IMR-90 (cell line): ENCODE measurements around the gene GCNT3. TPM values are rescaled to one million over a fixed set of nuclear protein-coding genes. Genes with fewer than 3 reads are reported as not detected.

ENCODE experiments used
- ATAC-seq: fragments of 200-7000 bp; cut with Tn5 transposase; 2 replicates; pipeline ENCODE4 v1.9.1; 2020; ENCODE audit warnings: low read depth, mild to moderate bottlenecking, moderate library complexity
- BruUV-seq: library from RNA; stranded (reverse); fragments of 400-500 nt; replicated peaks from 2 replicates; lab custom pipeline; 2021; lab: Mats Ljungman, UMichigan
- CTCF ChIA-PET: fragments of 300-600 bp; formaldehyde crosslinking; extraction: SDS; loops from one replicate; lab custom pipeline; 2021; ENCODE audit warnings: antibody characterized with exemption; lab: Yijun Ruan, JAX
- POLR2A ChIA-PET: fragments of 300-600 bp; sonication (Branson Sonifier 250); formaldehyde crosslinking; loops from one replicate; lab custom pipeline; 2022; ENCODE audit warnings: antibody characterized with exemption; ENCODE audit not compliant: unreplicated experiment; lab: Charles Lee
- DNase-seq: peaks from one replicate; pipeline ENCODE4 v3.0.0; 2013
- H2AFZ ChIP-seq: replicated peaks from 2 replicates; pipeline ENCODE3; 2013; ENCODE audit warnings: low read length, mild to moderate bottlenecking; ENCODE audit not compliant: poor library complexity
- H2AK5ac ChIP-seq: 2 replicates; pipeline ENCODE4 v1.6.1; 2013; ENCODE audit warnings: low read depth, low read length, inconsistent platforms
- H2AK9ac ChIP-seq: replicated peaks from 2 replicates; pipeline ENCODE3; 2013; ENCODE audit warnings: mild to moderate bottlenecking, low read depth, low read length, moderate library complexity; ENCODE audit not compliant: poor library complexity
- H2BK120ac ChIP-seq: 2 replicates; pipeline ENCODE4 v1.6.1; 2013; ENCODE audit warnings: low read depth, low read length, inconsistent platforms
- H2BK15ac ChIP-seq: 3 replicates; pipeline ENCODE4 v1.6.1; 2013; ENCODE audit warnings: low read depth, low read length, inconsistent platforms
- H2BK20ac ChIP-seq: 2 replicates; pipeline ENCODE4 v1.6.1; 2013; ENCODE audit warnings: low read depth, mild to moderate bottlenecking, inconsistent platforms, low read length, moderate library complexity
- H2BK5ac ChIP-seq: 2 replicates; pipeline ENCODE4 v1.6.1; 2013; ENCODE audit warnings: mild to moderate bottlenecking, low read depth, low read length, inconsistent platforms; ENCODE audit not compliant: poor library complexity, severe bottlenecking
- H3K14ac ChIP-seq: replicated peaks from 2 replicates; pipeline ENCODE4 v1.6.1; 2013; ENCODE audit warnings: low read depth, low read length, inconsistent platforms
- H3K18ac ChIP-seq: 2 replicates; pipeline ENCODE4 v1.6.1; 2013; ENCODE audit warnings: low read depth, low read length, control low read depth
- H3K23ac ChIP-seq: 2 replicates; pipeline ENCODE4 v1.6.1; 2013; ENCODE audit warnings: low read depth, low read length, inconsistent platforms
- H3K27ac ChIP-seq: 2 replicates; pipeline ENCODE4 v1.5.1; 2013; ENCODE audit warnings: mild to moderate bottlenecking, control low read depth, low read length; ENCODE audit not compliant: insufficient read depth
- H3K27me3 ChIP-seq: 2 replicates; pipeline ENCODE4 v1.6.1; 2013; ENCODE audit warnings: low read length; ENCODE audit not compliant: control insufficient read depth, insufficient read depth
- H3K36me3 ChIP-seq: 2 replicates; pipeline ENCODE4 v1.6.1; 2013; ENCODE audit warnings: low read length, mixed read lengths; ENCODE audit not compliant: control insufficient read depth, insufficient read depth
- H3K4ac ChIP-seq: 2 replicates; pipeline ENCODE4 v1.6.1; 2013; ENCODE audit warnings: low read depth, low read length, inconsistent platforms
- H3K4me1 ChIP-seq: 2 replicates; pipeline ENCODE4 v1.6.1; 2013; ENCODE audit warnings: low read length, mixed read lengths; ENCODE audit not compliant: control insufficient read depth, insufficient read depth
- H3K4me2 ChIP-seq: 2 replicates; pipeline ENCODE4 v1.6.1; 2013; ENCODE audit warnings: low read depth, mild to moderate bottlenecking, control low read depth, low read length, moderate library complexity
- H3K4me3 ChIP-seq: 2 replicates; pipeline ENCODE4 v1.5.1; 2013; ENCODE audit warnings: low read depth, mild to moderate bottlenecking, control low read depth, low read length, moderate library complexity; ENCODE audit not compliant: insufficient read depth
- H3K56ac ChIP-seq: 2 replicates; pipeline ENCODE4 v1.6.1; 2013; ENCODE audit warnings: low read length, inconsistent platforms; ENCODE audit not compliant: insufficient read depth; ENCODE audit errors: extremely low read depth
- H3K79me1 ChIP-seq, 2 experiments: 2 replicates each; pipeline ENCODE4 v1.6.1; 2013; ENCODE audit warnings: low read length in 2 of 2, inconsistent platforms in 1 of 2, low read depth in 1 of 2
- H3K9ac ChIP-seq: 2 replicates; pipeline ENCODE4 v1.6.1; 2013; ENCODE audit warnings: low read depth, low read length, control low read depth
- H3K9me1 ChIP-seq: 2 replicates; pipeline ENCODE4 v1.6.1; 2013; ENCODE audit warnings: low read length, inconsistent platforms; ENCODE audit not compliant: insufficient read depth
- H3K9me3 ChIP-seq: 2 replicates; pipeline ENCODE4 v1.6.1; 2013; ENCODE audit warnings: low read length; ENCODE audit not compliant: control insufficient read depth, insufficient read depth
- H4K20me1 ChIP-seq: 2 replicates; pipeline ENCODE4 v1.6.1; 2013; ENCODE audit warnings: low read length, inconsistent platforms; ENCODE audit not compliant: insufficient read depth
- H4K5ac ChIP-seq: 2 replicates; pipeline ENCODE4 v1.6.1; 2013; ENCODE audit warnings: mild to moderate bottlenecking, low read depth, low read length, control low read depth
- H4K8ac ChIP-seq, 2 experiments: 2 replicates each; pipeline ENCODE4 v1.6.1; 2013; ENCODE audit warnings: low read depth in 2 of 2, low read length in 2 of 2, control low read depth in 1 of 2, inconsistent platforms in 1 of 2
- H4K91ac ChIP-seq: 2 replicates; pipeline ENCODE4 v1.6.1; 2013; ENCODE audit warnings: low read depth, low read length, inconsistent platforms; ENCODE audit not compliant: insufficient read depth
- FOS ChIP-seq: fragments of 150-350 bp; IDR thresholded peaks from 2 replicates; pipeline ENCODE4 v1.6.1; 2016; ENCODE audit warnings: low read depth, low read length
- WGBS, 2 experiments: methylation state at CpG; one replicate each; pipeline versions ENCODE4 v1.1.5 to v1.1.7; 2013; ENCODE audit warnings: missing lambda C conversion rate in 2 of 2; ENCODE audit not compliant: insufficient read length in 1 of 2; ENCODE audit errors: extremely low coverage in 2 of 2; 5-methylcytosine and 5-hydroxymethylcytosine counted together
- dilution Hi-C: fragments of 300-500 bp; cut with HindIII; formaldehyde crosslinking; loops from one replicate; pipeline ENCODE4 v1.14.3; 2018; ENCODE audit warnings: low sequenced_read_pairs; ENCODE audit not compliant: unreplicated experiment
- in situ Hi-C: fragments of 300-500 bp; cut with MboI; formaldehyde crosslinking; loops from 3 replicates; pipeline ENCODE4 v1.14.3; 2019; ENCODE audit warnings: low sequenced_read_pairs, inconsistent platforms, mixed read lengths
- intact Hi-C: fragments of 100-400 bp; cut with micrococcal nuclease; formaldehyde crosslinking; loops from 2 replicates; pipeline ENCODE4 v1.10.0; 2022
- polyA plus RNA-seq, 3 experiments: library from polyadenylated mRNA; depleted of rRNA; stranded (reverse); fragments of >200 nt; gene quantifications; 2 replicates each; pipeline ENCODE4 v1.2.3, GENCODE V29; 2012; ENCODE audit warnings: low replicate concordance in 1 of 3
- total RNA-seq: library from RNA; depleted of rRNA; stranded (reverse); fragments of >200 nt; gene quantifications from 2 replicates; pipeline ENCODE4 v1.2.3, GENCODE V29; 2012

GCNT3 gene
- total and polyA plus RNA-seq, 2 of the 4 experiments (the other 2 are of a cell fraction): not detected

DNA sequence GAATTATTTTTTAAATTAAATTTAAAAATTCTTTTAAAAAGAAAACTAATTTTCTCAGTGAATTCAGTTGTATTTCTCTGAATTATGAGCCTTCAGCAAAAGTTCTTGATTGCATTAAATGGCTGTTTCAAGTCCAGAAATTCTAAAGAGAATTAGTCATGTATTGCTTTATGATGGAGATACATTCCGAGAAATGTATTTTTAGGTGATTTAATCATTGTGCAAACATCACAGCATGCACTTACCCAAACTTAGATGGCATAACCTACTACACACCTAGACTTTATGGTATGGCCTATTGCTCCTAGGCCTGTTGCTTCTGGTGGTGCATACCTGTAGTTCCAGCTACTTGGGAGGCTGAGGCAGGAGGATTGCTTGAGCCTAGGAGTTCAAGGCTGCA is 44.3 kb upstream of the GCNT3 start:
- in situ Hi-C loops (no loop called here), dilution Hi-C loops (no loop called here), intact Hi-C loops (no loop called here)
- H3K56ac ChIP-seq: no peak overlapping the region
- no peaks in the 10 kb centered on the region for H3K36me3 ChIP-seq
- H4K8ac ChIP-seq: no peak overlapping the region
- no peak overlapping the region for H3K9ac ChIP-seq
- H3K23ac ChIP-seq: no peak overlapping the region
- H2AK9ac ChIP-seq: no peak overlapping the region
- no peak overlapping the region for H2BK15ac ChIP-seq
- H2AK5ac ChIP-seq: no peak overlapping the region
- H3K79me1 ChIP-seq: no peaks in the 10 kb centered on the region
- no peak overlapping the region for H4K5ac ChIP-seq
- H3K4me1 ChIP-seq: no peaks in the 10 kb centered on the region
- no peak overlapping the region for H2AFZ ChIP-seq
- POLR2A ChIA-PET: interaction anchor here (0.7 kb wide), 1 partner anchor 99 kb away, joined by 5 read pairs; no protein-coding TSS in a partner anchor
- no peak overlapping the region for H3K27ac ChIP-seq
- no TSS peak for BruUV-seq
- WGBS, 2 experiments: no CpG with 5 or more reads among the region's 1 CpG
- H3K9me3 ChIP-seq: 0 out of 2 replicates have a peak, but pooled peaks cover 2% of the 10 kb centered on the region
- no peak overlapping the region for H2BK5ac ChIP-seq
- no peak overlapping the region for H3K4ac ChIP-seq
- H3K27me3 ChIP-seq: peaks cover 3% of the 10 kb centered on the region; the same call in 1 of the 2 replicates
- no peak overlapping the region for H2BK120ac ChIP-seq
- H3K18ac ChIP-seq: no peak overlapping the region
- no peak overlapping the region for H3K4me2 ChIP-seq
- DNase-seq: no peak
- ATAC-seq: no peak
- H3K4me3 ChIP-seq: no peak overlapping the region
- no peaks in the 10 kb centered on the region for H4K20me1 ChIP-seq
- CTCF ChIA-PET: interaction anchor here (0.6 kb wide), 1 partner anchor 1046 kb away, joined by 4 read pairs; no protein-coding TSS in a partner anchor
- H3K14ac ChIP-seq: no peak overlapping the region
- TF ChIP-seq FOS: no peak
- no peaks in the 10 kb centered on the region for H3K9me1 ChIP-seq
- no peak overlapping the region for H2BK20ac ChIP-seq
- H4K91ac ChIP-seq: no peak overlapping the region
